HEK293T (cell line): ENCODE results near the gene PRKAG2.

Experiments used
- CTBP1 ChIP-seq: fragments of 450-650 bp; IDR thresholded peaks from 2 replicates; pipeline ENCODE4 v1.6.1; 2016; ENCODE audit warnings: borderline replicate concordance
- FOXA1 ChIP-seq: fragments of 450-650 bp; IDR thresholded peaks from 2 replicates; pipeline ENCODE4 v1.6.1; 2016; ENCODE audit warnings: mild to moderate bottlenecking
- FOXK2 ChIP-seq: fragments of 450-650 bp; IDR thresholded peaks from 2 replicates; pipeline ENCODE4 v1.6.1; 2016; ENCODE audit warnings: mild to moderate bottlenecking
- HDGF ChIP-seq: fragments of 450-650 bp; IDR thresholded peaks from 2 replicates; pipeline ENCODE4 v1.6.1; 2017; ENCODE audit warnings: antibody characterized with exemption, borderline replicate concordance
- LEF1 ChIP-seq: fragments of 450-650 bp; IDR thresholded peaks from 2 replicates; pipeline ENCODE4 v1.6.1; 2017; ENCODE audit warnings: mild to moderate bottlenecking, borderline replicate concordance
- PKNOX1 ChIP-seq: fragments of 450-650 bp; IDR thresholded peaks from 2 replicates; pipeline ENCODE4 v1.6.1; 2016
- SP1 ChIP-seq: fragments of 450-650 bp; IDR thresholded peaks from 2 replicates; pipeline ENCODE4 v1.6.1; 2017
- TARDBP ChIP-seq: fragments of 450-650 bp; IDR thresholded peaks from 2 replicates; pipeline ENCODE4 v1.6.1; 2016
- ZNF384 ChIP-seq: fragments of 450-650 bp; IDR thresholded peaks from 2 replicates; pipeline ENCODE4 v1.6.1; 2016

DNA sequence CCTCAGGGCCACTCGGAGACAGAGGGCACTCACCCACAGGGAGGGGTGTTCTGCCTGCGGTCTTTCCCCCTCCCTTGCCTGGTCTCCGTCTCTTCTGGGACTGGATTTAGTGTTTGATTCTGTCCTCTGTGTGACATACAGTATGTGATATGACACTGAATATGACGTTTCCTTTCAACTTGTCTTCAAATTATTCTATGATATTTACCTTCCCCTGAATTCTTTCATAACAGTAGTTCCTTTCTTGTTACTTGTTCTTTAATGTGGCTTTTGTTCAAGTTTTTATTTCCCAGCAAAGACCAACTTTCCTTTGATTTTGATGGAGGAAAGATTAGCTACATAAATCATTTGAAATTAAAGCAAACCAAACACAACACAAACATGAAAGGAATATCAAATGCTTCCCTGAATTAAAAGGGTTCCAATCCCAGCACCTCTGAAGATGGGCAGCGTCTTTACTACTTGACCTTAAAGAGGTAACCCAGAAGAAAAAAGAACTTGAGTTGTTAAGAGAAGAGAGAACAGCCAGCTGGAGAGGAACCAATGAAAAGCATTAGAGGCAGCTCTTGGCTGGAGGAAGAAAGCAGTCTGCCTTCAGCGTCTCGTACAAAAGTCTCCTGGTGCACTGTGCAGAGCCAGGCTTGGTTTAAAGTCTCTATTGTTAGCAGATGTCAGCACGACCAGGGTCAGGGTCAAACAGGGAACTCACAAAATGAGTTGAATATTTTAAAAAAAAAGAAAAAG is 338.9 kb downstream of the PRKAG2 start:
- TF ChIP-seq TARDBP (no peak), PKNOX1 (no peak), FOXA1 (no peak), LEF1 (no peak), CTBP1 (no peak), HDGF (no peak), SP1 (no peak), FOXK2 (no peak), ZNF384 (no peak)
